NCI-H2107 (cell line): Measurements from ENCODE around the gene CDADC1.

Experiments
- DNase-seq: peaks from one replicate; lab custom pipeline; 2025; lab: John Stamatoyannopoulos, UW

Gene CDADC1

DNA sequence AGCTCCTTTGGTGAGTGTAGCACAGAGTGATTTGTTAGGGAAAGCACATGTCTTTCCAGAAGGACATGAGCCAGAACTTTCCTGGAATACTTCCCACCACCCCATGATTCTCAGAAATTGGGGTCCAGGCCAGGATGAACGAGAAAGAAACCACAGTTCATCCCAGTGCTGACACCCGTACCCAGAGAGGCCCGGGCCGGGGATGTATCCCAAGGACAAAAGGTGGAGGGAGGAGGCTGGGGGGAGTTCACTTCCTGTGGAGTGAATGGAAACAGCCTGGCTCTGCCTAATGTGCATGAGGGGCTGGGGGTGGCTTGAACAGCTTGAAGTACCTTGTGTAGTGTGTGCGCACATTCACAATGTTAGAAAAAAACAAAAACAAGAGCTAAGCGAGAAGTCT is 47.5 kb downstream of the CDADC1 start:
- DNase-seq: no peak

DNA sequence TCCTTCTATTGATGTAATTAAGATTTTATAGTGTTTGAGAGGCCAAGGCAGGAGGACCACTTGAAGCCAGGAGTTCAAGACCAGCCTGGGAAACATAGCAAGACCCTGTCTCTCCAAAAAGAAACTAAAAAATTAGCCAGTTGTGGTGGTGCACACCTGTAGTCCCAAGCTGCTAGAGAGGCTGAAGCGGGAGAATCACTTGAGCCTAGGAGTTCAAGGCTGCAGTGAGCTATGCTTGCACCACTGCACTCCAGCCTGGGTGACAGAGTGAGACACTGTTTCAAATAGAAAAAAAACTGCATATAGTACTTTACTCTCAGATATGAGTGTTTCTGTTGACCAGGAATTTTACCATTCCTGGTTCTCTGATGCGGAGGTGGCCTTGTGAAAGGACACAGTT is 48.9 kb downstream of the CDADC1 start:
- DNase-seq: no peak

DNA sequence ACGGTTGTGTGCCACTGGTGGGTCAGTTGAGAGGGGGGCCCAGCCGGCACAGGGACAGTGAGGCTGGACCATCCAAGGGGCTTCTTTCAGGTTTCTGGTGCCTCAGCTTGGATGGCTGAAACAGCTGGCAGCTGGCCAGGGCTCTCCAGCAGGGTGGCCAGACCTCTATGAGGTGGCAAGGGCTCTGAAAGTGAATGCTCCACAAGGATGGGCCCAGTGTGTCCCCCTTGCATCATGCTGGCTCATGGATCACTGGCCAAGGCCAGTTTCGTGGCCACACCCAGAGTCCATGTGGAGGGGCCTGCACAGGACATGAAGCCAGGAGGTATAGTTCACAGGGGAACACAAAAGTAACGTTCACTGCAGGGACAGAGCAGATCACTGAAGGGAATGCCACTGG is 49.6 kb downstream of the CDADC1 start:
- no peak for DNase-seq

DNA sequence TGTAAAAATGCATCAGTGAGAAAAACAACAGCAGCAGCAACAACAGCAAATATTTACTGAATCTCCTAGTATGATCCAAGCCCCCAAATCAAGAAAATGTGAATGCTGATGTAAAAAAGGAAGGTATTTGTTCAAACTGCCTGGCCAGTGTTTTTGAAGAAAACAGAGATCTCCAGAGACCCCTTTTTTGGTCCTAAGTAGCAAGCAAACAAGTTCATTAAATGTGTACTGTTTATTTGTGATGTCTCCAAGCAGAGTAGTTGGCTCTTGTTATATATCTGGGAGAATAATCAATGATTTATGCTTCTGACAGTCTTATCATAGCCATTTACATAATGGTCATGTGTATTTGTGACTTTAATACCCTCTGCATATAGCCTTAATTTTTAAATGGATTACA is 50.7 kb downstream of the CDADC1 start:
- DNase-seq: no peak

DNA sequence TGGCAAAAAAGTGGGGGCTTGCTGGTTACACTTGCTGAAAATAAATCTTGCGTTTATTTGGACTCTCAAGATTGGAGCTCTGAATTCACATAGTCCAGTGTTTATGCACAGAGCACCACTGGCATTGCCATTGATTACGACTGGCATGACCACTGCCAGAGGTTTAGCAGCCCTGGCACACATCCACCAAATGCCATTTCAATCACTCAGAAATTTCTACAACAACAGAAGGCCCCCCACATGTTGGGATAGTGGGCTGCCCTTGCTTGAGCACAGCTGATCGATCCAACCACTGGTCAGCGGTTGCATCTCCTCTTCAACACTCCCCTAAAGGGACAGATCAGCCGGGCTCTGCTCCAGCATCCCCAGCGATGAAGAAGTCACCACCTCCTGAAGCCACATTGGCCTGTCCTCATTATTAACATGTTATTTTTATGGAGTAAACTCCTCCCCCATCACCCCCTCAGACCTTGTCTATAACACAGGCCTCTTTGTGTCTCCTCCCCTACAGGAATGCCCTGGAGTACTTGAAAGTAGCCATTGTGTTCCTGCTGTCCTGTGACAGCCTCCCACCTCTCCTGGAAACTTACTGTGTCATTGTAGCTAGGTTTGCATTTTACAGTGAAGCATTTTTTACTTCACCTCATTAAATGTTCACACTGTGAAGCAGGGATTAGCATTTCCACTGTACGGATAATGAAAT is 51.3 kb downstream of the CDADC1 start:
- DNase-seq: no peak

DNA sequence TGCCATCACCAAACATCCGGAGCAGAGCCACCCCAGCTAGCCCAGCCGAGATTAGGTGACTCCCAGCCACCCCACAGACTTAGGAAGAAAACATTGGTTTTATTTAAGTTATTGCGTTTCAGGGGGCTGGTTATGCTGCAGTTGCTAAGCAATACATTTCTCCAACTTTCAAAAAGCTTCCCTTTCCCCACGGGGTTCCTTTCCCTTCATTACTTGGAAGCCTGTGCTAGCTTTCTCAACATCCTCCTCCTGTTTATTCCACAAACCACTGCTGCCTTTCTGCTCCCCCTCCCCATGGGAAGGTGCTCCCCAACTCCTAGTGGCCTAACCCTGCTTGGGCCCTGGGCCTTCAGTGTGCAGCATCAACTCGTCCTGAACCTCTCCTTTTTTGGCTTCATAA is 52.6 kb downstream of the CDADC1 start:
- no peak for DNase-seq

DNA sequence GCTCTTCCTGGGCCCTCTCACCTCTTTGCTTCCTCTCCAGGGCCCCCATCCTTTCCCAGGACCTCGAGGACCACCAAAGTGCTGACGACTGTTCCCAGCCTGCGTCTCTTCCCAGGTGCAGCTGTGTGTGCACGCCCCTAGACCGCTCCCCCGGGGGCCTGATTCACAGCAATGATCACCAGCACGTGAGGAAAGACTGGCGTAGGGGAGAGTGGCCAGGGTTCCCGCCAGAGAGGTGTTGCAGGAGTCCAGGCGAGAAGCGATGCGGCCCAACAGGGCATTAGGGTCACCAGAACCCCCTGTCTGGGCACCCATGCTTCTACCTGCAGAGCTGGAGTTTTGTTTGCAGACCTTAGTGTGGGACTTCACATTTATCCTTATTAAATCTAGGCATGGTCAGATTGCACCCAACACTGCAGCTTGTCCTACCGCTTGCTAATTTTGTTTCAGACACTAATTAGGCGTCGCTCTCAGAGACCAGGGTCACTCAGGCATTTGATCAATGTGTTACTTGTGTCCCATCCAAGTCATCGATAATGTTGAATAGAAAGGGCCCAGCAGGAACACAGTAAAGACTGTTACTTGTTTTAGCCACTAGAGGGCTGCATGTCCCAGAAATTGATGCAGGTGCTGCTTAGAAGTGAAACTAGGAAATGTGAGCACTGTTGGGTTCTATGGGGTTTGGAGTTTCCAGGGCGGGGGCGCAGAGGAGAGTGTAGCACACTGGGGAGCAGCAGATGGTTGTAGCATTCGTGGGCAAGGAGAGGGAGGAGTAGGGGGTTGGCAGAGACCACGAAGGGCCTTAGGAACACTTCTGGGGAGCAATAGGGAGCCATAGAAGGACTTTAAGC is 53.2 kb downstream of the CDADC1 start:
- no peak for DNase-seq

DNA sequence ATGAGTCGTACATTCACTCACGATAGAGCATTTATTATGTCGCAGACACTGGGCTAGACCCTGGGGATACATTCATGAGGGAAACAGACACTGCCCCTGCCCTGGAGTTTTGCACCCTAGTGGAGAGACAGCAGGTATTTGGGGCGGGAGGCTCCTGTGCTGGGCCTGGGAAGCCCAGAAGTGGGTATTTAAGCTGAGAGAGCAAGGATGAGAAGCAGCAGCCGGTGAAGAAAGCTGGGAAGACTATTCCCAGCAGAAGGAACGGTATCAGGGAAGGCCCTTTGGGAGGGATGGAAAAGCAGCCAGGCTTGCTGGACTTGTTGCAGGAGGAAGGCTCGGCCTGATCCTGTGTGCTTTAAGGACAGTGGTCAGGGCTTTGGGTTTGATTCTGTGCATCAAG is 54.5 kb downstream of the CDADC1 start:
- DNase-seq: no peak

DNA sequence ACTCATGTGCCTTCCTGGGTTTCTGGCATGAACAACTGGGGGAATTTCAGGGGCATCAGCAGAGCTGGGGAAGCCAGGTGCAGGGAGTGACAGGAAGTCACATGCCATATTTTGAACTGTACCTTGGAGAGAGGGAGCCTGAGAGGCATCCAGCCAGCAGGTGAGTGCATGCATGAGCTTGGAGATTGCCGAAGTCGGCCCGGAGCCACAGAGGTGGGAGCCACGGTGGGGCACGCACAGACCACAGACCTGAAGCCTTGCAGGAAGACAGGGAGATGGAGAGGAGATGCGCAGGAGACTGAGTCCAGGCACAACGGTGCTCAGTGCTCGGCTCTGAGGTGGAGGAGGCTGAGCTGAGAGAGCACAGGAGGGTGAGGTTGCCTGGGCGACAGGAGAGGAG is 55.1 kb downstream of the CDADC1 start:
- DNase-seq: no peak

DNA sequence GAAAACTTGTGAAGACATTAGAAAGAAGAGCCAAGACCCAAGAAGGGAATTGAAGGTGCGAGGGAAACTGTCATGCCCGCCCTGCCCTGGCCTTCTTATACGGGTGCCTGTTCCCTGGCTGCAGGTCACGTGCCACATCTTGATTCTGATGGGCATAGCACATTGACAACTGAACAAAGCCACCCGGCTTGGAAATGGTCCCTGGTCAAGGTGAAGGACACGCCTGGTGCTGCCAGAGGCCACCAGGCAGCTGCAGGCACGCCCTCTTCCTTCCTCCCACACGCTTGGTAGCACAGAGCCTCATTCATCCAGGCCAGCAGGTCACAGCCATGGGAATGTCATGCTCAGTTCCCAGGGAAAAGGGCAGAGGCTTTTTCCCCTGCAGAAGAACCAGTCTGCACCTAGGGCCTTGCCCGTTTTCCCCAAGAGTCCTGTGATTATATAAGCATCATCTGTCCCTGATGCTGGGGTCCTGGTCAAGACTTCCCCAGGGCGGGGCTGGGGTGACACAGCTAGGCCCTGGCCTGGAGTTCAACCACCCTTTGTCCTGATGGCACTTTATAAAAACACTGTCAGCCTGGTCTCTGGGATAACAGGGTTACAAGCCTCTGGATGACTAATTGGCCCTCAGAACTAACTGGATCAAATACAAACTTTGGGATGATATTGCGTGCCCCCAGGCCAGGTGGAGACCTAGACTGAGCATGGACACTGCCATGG is 56.0 kb downstream of the CDADC1 start:
- no peak for DNase-seq

DNA sequence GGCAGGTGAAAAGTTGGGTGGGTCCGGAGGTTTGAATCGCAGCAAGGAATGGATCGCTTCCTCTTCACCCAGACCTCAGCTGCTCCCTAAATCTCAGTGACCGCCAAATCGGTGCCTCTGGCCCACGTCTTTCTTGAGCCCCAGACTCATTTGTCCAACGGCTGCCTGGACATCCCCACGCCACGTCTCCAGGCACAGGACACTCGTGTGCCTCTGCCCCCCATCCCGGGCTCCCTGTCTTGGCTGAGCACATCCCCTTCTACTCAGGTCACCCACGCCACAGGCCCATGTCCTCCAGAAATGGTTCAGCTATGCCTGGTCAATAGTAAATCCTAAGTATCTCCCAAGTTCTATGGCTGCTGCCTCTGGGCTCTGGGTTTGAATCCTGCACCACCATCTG is 56.6 kb downstream of the CDADC1 start:
- no peak for DNase-seq

DNA sequence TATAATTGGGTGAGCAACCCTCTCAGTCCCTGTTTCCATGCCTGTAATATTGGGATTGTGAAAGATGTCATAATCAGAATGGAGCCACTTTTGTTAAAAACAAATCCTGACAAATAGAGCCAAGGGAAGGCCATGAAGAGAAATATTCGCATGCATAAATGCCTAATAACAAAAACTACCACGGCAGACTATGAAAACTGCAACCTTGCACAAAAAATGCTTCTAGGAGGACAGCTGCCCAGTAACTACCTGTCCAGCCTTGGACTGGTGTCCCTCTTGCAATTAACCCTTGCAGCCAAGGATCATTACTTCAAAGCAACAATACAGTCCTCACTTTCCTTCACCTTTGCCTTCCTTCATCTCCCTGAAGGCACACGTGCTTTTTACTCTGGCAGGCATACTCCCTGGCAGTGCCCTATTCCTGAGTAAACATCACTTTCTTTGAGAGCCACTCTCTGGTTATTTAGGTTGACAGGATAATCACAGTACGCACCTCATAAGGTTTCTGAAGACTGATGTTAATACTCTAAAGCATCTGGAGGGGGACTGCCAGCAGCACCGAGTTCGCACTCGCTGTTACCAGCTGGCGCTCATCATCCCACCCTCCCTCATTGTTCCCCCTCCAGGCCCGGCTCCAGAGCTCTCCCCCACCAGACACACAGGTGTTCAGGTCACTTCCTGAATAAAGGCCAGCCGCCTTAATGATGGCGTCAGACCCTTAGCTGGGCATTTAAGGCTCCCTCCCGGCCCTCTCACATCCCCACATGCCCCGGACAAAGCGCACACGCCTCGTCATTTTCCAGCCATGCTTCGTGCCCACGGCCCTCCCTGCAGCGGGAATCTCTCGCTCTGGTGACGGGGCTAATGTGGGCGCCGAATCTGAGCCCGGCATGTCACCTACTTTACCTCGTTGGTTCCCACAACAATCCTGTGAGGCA is 57.3 kb downstream of the CDADC1 start:
- no peak for DNase-seq

DNA sequence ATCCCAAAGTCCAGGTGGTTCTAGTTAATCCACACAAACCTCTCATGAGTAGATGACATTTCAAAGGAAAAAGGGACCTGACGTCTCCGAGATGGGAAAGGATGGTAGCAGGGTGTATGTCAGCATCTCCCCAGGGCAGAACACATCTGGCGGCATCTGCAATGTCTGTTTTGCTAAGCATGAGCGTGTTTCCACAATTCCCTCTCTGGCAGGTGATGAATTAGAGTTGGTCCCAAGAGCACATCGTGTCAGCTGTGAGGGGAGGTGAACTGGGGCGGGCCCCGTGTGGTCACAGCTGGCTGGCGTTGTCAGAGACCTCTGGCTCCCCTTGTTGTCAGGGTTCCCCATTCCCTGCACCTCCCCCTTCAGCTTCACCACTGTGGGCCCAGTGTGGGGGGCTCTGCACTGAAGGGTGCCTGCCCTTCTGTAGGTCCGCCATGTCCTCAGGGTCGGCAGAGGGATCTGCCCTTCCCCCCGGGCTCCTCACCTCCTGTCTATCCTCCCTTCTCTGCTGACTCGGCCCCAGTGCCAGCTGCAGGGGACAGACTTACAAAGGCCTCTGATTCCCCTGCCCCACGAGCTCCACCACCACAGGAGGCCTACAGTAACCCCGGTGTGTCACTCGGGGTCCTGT is 58.2 kb downstream of the CDADC1 start:
- no peak for DNase-seq

DNA sequence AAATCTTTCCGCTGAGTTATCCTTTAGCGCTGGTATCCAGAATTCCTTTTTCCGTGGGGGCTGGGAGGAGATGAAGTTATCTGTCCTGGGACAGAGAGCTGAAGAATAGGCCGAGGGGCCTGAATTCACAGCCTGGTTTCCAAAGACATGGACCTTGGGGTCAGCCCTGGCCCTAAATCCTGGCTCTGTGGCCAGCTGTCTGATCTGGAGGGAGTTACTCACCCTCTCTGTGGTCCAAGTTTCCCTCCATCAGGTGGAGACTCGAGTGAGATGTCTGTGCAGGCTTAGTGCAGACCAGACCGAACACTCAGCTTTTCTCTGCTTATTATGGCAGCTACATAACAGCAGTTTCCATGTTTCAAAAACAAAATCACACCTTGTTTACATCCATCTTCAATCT is 59.6 kb downstream of the CDADC1 start:
- DNase-seq: no peak

DNA sequence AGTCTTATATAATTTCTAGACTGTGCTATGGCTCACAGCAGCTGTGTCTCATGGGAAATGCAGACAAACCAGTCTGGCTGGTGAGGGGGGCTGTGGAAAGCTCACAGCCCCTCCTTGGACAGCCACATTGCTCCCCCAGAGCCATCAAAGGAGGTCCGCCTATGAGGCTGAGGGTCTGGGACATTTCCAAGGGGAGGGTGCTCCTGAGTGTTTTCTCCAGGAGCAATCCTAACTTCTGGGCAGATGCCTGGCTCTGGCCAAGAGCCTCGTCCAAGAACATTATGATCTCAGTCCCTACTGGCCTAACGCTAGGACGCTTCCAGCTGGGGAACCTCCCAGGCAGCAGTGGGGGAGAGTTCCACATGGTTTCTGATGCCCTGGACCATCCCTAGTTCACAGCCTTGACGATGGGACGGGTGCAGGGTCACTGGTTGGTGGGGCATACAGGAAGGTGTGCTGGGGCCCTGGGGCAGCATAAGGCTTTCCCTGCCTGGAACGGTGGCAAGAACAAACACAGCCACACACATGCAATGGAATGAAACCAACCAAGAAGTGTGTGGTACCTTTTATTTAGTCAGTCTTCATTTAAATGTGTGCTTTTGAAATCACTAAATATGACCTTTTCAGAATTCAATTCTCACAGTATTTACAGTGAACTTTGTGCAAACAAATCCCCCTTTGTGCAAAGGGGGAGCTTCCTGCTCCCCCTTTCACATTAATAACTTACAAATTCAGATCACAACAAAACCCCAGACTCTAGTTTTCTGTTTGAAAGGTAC is 60.6 kb downstream of the CDADC1 start:
- DNase-seq: no peak

DNA sequence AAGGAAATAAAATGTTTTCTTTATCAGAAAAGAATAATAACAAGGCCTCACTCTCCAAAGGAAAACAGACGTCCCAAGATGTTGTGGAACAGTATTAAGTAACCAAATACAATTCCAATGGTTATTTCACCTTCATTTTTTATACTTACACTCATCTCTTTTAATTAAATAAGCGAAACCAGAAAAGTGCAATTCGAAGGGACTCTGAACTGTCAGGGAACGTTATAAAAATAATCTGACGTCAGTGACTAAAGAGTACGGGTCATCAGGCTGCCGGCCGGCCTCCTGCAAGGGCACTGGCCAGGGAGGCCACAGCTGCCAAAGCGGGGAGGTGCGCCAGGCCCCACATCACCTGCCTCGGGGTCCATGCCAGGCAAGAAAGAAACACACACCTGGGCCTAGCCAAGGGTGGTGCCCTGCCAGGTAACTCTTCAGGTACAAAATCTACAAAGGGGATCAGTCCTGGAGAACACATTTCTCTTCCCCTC is 61.2 kb downstream of the CDADC1 start:
- DNase-seq: no peak

DNA sequence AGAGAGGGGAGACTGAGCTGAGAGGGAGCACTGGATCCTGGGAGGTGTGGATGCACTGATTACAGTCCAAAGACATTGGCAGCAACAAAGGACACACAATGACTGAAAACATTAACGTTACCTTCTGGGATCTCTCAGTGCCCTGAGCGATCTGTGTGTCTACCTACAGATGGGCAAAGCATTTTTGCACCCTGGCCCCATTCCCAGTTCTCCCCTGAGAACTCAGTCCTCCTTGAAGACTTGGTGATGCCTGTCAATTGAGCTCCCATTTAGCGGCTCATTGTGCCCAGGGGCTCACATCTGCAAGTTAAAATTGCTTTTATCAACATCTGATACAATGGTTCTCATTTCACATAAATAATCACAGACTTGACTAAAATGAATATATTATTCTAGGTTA is 62.5 kb downstream of the CDADC1 start:
- no peak for DNase-seq

DNA sequence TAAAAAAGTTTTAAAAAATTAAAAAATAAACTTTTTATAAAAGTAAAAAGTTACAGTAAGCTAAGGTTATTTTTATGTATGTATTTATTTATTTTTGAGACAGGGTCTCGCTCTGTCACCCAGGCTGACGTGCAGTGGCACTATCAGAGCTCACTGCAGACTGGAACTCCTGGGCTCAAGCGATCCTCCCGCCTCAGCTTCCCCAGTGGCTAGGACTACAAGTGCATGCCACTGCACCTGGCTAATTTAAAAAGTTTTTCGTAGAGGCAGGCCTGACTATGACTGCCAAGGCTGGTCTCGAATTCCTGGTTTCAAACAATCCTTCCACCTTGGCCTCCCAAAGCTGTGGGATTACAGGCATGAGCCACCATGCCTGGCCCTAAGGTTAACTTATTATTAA is 64.1 kb downstream of the CDADC1 start:
- DNase-seq: no peak

DNA sequence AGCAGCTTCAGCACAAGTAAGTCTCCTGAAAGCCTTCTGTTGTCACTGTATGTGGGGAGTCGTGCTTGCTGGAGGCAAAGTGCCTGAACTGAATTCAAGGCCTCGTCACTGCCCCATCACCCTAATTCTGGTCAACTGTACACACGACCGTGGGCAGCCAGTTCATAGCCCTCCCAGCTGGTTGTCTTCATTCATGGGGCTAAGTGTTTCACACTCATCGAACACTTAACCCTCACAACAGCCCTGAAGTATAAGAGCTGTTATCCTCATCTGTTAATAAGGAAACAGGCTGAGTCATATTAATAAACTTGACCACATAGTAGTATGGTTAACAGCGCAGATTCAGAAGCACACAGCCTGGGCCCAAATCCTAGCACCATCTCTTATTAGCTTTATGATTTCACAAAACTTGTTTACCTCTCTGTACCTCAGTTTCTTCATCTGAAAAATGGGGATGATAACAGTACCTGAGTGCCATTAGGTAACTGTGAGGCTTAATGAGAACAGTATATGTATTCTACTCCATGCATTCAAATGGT is 66.7 kb downstream of the CDADC1 start:
- DNase-seq: no peak

DNA sequence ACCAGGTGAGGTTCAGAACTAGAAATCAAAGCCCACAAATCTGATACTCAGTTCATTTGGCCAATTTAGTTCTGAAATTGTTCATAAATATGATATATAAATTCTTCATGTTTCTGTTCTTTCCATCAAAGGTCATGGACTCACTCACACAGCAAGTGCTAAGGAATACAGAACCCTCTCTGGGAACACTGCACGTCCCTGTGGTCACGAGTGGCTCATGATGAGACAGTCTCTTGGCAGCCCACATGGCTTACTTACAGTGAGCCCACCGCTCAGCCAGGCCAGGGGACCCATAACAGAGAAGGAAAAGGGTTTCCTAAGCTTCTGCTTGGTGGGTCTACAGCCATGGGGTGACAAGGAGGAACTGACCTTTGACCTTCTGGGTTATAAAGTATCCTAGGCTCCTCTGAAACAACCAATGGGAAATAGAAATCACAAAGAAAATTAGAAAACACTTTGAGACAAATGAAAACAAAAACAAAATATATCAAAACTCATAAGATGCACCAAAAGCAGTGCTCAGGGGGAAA is 67.4 kb downstream of the CDADC1 start:
- DNase-seq: no peak
